Measurements from ENCODE around the gene SDHB.

DNA sequence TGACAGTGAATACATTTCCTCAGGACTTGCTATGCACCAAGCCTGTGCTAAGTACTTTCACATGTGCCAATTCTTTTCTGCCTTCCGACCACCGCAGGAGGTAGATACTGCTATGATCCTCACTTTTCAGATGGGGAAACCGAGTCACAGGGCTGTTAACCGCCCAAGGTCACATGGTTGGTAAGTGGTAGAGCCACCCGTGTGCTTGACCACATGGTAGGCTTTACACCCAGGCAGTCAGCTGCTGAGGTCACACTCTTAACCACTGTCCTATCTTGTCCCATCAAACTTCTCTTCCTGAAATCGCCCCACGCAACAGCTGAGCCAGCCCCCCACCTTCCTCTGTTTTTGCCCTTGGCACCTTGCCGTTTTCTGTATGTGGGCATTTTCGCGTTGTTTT, 31.0 kb upstream of the SDHB start:
- TF ChIP-seq, protein P1, sequence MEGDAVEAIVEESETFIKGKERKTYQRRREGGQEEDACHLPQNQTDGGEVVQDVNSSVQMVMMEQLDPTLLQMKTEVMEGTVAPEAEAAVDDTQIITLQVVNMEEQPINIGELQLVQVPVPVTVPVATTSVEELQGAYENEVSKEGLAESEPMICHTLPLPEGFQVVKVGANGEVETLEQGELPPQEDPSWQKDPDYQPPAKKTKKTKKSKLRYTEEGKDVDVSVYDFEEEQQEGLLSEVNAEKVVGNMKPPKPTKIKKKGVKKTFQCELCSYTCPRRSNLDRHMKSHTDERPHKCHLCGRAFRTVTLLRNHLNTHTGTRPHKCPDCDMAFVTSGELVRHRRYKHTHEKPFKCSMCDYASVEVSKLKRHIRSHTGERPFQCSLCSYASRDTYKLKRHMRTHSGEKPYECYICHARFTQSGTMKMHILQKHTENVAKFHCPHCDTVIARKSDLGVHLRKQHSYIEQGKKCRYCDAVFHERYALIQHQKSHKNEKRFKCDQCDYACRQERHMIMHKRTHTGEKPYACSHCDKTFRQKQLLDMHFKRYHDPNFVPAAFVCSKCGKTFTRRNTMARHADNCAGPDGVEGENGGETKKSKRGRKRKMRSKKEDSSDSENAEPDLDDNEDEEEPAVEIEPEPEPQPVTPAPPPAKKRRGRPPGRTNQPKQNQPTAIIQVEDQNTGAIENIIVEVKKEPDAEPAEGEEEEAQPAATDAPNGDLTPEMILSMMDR (conservative IDR thresholded peaks at IDR 0.05 in 1 of 2, IDR thresholded peaks at IDR 0.05 in 1 of 2; ENCODE audit: extremely low read depth in 1 of 2, insufficient read depth in 1 of 2, low read depth in 1 of 2, low read length in 2 of 2): no peak
- no peak for TF ChIP-seq EZH2 (IDR thresholded peaks at IDR 0.05; ENCODE audit: borderline replicate concordance, low read length)
